Epithelial cell of esophagus (primary cell): Measurements from ENCODE around the gene DPP6.

Source experiments
- DNase-seq: peaks from one replicate; pipeline ENCODE4 v3.0.0; 2010; ENCODE audit warnings: low read depth
- H3K4me3 ChIP-seq: 2 replicates; pipeline ENCODE4 v1.5.1; 2011; ENCODE audit warnings: mild to moderate bottlenecking, low read length, control low read depth
- TF ChIP-seq, protein P1 (sequence below): IDR thresholded peaks from 2 replicates; pipeline ENCODE4 v1.5.1; 2011; ENCODE audit warnings: low read depth, mild to moderate bottlenecking, low read length, control low read depth, inconsistent platforms; ENCODE audit not compliant: insufficient read depth; ENCODE audit errors: missing control alignments

DPP6 gene

DNA sequence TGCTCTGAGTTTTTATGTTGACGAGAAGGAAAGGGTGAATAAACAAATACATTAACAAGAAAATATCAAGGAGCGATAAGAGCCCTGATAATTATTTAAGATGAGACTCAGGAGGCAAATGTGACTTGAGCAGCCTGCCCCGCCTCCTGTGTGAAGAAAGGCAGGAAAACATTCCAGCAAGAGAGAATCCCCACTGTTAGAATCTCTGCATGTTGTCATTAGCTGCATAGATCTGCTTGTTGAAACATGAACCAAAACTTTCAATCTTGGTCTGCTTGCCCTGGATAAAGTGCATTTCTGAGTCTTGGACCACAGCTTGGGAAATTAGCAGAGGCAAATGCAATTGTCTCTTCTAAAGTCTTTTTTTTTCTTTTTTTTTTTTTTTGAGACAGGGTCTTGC lies 120.0 kb downstream of the DPP6 start:
- no peak for DNase-seq
- TF ChIP-seq, protein P1, sequence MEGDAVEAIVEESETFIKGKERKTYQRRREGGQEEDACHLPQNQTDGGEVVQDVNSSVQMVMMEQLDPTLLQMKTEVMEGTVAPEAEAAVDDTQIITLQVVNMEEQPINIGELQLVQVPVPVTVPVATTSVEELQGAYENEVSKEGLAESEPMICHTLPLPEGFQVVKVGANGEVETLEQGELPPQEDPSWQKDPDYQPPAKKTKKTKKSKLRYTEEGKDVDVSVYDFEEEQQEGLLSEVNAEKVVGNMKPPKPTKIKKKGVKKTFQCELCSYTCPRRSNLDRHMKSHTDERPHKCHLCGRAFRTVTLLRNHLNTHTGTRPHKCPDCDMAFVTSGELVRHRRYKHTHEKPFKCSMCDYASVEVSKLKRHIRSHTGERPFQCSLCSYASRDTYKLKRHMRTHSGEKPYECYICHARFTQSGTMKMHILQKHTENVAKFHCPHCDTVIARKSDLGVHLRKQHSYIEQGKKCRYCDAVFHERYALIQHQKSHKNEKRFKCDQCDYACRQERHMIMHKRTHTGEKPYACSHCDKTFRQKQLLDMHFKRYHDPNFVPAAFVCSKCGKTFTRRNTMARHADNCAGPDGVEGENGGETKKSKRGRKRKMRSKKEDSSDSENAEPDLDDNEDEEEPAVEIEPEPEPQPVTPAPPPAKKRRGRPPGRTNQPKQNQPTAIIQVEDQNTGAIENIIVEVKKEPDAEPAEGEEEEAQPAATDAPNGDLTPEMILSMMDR: no peak
- H3K4me3 ChIP-seq: no peak overlapping the region

DNA sequence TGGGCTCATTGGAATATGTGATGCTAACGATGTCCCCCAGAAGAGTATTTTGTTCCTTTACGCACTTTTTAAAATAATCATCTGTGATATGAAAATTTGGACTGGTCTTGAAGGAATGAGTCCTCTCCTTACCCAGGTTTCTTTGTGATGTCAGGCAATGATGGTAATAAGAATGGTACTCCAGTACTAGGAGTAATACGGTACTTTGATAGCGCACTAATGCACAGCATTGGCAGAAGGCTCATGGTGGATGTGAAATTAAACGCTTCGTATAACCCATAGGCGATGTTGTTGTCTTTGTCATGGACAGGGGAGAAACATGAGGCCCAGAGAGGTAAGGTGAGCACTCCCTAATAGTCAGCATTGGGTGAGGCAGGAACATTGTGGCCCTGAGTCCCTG lies 125.4 kb downstream of the DPP6 start:
- no peak overlapping the region for H3K4me3 ChIP-seq
- TF ChIP-seq, protein P1: no peak
- no peak for DNase-seq

DNA sequence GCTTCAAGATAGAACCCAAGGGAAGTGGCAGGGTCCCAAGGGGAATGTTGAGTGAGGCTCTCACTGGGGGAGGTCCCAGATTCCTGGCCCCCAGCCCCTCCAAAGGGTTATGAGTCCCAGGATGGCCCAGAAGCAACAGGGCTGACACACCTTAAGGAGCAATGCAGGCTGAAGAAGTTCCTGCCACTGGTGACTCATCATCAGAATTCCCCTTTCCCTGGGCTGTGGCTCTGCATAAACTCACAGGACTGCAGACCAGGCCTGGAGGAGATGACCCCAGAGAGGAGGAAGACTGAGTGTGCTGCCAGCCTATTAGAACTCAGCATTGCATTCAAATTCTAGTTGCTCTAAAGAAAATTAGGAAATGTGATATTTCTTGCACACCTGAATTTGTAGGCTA lies 126.7 kb downstream of the DPP6 start:
- TF ChIP-seq, protein P1: no peak
- DNase-seq: peak; percentile 11
- no peak overlapping the region for H3K4me3 ChIP-seq

DNA sequence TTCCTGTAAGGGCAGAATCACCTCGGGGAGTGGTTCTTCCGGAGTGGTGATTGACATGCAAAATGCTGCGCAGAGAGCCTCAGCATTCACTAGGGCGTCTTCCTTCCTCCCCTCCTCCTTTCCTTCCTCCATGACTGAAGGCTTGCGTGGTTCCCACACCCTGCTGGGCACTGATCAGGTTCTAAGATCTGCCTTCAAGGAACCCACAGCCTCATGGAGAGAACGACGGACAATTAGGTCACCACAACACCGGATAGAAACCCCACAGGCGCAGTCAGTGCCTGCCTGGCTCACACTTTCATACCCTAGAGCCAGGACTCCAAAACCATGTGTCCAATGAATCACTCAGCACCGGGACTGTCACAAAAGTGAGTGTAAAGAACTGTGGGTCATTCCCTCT lies 131.3 kb downstream of the DPP6 start:
- TF ChIP-seq, protein P1: no peak
- no peak for DNase-seq

DNA sequence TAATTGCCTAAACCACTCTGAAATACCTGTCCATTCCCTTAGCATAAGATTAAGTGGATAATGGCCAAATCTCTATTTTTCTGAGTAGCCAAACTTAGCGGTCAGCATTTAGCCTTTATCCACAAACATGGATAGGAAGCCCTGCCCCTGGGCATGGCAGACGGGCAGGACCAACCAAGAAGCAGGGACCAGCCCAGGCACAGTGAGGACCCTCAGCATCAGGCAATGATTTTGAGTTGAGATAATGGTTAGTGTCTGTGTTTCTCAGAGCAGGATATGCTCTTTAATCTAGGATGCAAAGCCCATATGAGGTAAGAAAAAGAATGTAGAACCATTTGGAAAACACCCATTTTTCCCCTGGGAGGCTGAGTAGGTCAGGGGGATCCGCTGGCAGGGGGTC lies 131.7 kb downstream of the DPP6 start:
- no peak overlapping the region for H3K4me3 ChIP-seq
- no peak for DNase-seq
- TF ChIP-seq, protein P1: no peak

More for the DNA sequence above, 131.3 kb downstream of the DPP6 start:
- no peak overlapping the region for H3K4me3 ChIP-seq

DNA sequence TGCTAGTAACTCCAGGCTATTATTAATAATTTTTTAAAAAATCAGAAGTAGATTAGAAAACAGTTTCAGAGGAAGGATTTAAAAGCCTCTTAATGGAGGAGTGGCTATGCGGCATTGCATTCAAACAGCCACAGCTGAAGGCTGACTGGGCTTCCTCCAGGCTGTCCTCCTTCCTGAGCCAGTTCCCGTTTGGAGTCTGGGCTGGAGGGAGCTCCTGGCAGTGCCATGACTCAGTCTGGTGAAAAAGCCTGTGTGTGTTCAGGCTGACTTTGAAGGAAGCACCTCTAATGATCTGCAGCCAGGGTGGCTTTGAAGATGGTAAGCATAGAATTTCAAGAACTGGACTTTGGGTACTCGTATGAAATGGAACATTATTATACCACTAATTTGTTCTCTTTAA lies 134.6 kb downstream of the DPP6 start:
- TF ChIP-seq, protein P1: no peak
- no peak for DNase-seq
- no peak overlapping the region for H3K4me3 ChIP-seq

DNA sequence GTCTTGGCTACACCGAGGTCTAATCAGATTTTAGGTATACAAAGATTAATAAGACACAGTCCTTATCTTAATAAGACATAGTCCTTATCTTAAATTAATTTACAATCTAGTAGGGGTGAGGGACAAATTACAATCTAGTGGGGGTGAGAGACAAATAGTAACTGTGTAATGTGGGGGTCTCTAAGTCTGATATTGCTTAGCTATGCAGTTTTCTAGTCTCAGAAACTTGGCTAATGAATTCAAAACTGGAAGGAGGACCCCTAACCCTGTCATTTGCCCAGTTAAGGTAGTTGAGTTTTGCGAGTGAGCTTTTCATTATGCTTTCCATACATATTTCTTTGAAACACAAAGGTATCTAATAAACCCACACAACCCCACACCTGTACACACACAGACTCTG lies 136.1 kb downstream of the DPP6 start:
- H3K4me3 ChIP-seq: no peak overlapping the region
- no peak for DNase-seq
- TF ChIP-seq, protein P1: no peak
